GM12801 (cell line): Measurements from ENCODE around the gene CPNE9.

Experiments used
- CTCF ChIP-seq: IDR thresholded peaks from one replicate; pipeline ENCODE4 v1.5.1; 2011; ENCODE audit warnings: control low read depth; ENCODE audit not compliant: insufficient read length; ENCODE audit errors: extremely low read depth

CPNE9 gene

GRCh38 chr3:9681011-9681722 is 22.5 kb upstream of the CPNE9 start:
- TF ChIP-seq CTCF: no peak

- no peak for TF ChIP-seq CTCF
Observed at GRCh38 chr3:9681723-9682081, 21.9 kb upstream of the CPNE9 start.

GRCh38 chr3:9682096-9682495 is 21.5 kb upstream of the CPNE9 start:
- no peak for TF ChIP-seq CTCF

- no peak for TF ChIP-seq CTCF
Observed at GRCh38 chr3:9683426-9683825, 20.2 kb upstream of the CPNE9 start.

GRCh38 chr3:9685216-9686049 is 18.2 kb upstream of the CPNE9 start:
- TF ChIP-seq CTCF: no peak

GRCh38 chr3:9686050-9686550 is 17.5 kb upstream of the CPNE9 start:
- no peak for TF ChIP-seq CTCF

GRCh38 chr3:9686703-9687102 is 16.9 kb upstream of the CPNE9 start:
- TF ChIP-seq CTCF: no peak
